SHP77 (cell line): ENCODE data around the gene ABCC8.
"Not testable (repeated sequence)": the region's sequence is repeated elsewhere in the genome, so short reads cannot be mapped to it uniquely, and the experiment has no call there.

Experiments
- DNase-seq, 2 experiments: peaks; one replicate each; lab custom pipeline; 2025; lab: John Stamatoyannopoulos, UW

Gene ABCC8

DNA sequence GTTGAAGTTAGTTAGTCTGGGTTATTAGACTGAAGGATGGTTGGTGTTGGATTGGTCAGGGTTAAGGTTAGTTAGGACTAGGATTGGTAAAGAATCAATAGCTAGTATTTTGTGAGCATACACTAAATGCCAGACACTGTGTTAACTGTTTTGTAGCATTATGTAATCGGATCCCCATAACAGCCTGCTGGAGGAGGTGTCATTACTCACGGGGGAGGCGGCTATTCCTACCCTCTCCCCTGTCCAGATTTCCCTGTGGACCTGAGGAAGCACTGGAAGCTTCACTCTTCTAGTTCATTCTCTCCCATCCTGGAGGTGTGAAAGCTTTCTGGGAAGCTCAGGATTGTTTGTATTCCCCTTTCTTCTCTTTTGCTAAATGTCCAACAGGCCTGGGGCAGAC is 47.7 kb downstream of the ABCC8 start:
- no peak for DNase-seq

DNA sequence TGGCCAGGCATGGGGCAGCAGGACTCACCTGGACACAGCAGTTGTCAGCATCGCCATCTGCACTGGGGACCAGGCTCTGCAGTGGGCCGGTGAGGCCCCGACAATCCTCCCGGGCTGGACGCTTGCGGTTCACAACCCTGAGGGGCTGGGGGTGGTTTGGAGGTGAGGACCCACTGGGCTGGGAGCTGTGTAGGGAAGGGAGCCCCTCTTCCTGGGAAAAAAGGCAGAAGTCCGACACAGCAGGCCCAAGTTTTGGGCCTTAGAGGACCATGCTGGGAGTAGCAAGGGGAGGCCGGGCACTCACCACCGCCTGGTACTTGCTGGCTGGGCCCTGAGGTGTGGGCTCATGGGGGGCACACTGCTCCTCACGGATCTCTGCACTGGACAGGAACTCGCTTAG is 48.4 kb downstream of the ABCC8 start:
- DNase-seq = no peak

DNA sequence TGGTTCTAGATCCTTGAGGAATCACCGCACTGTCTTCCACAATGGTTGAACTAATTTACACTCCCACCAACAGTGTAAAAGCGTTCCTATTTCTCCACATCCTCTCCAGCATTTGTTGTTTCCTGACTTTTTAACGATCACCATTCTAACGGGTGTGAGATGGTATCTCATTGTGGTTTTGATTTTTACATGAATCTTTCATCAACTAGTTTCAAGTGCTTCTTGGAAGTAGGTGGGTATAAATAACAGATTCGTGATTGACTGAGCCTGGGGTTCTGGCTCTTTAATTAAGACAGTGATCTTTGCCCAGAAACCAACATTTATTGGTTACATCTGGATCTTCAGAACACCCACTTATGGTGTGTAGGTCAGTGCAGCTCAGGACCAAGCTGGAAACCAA is 50.4 kb downstream of the ABCC8 start:
- DNase-seq = not testable (repeated sequence)

DNA sequence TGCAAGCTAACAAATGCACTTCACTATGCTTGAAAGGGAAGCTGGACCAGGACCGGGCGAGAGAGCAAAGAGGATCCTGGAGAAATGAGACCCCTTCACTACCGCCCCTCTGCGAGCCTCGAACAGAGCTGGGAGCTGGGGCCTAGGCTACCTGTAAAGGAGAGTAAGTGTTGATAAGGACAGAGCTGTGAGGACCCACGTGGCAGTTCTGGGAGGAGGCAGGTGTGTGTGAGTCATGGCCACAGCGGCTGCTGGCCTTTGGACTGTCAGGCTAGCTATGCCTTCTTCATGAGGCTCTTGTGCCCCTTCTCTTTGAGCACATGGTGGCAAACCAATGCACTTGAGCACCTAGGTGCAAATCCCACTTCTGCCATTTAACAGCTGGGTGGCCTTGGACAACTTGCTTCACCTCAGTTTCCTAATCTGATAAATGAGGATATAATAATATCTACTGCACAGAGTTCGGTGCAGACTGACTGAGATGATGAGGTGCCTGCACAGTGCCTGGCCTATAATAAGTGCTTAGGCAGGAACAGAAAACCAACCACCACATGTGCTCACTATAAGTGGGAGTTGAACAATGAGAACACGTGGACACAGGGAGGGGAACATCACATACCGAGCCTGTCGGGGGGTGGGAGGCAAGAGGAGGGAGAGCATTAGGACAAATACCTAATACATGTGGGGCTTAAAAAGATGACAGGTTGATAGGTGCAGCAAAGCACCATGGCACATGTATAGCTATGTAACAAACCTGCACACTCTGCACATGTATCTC is 52.9 kb downstream of the ABCC8 start:
- DNase-seq = no peak

DNA sequence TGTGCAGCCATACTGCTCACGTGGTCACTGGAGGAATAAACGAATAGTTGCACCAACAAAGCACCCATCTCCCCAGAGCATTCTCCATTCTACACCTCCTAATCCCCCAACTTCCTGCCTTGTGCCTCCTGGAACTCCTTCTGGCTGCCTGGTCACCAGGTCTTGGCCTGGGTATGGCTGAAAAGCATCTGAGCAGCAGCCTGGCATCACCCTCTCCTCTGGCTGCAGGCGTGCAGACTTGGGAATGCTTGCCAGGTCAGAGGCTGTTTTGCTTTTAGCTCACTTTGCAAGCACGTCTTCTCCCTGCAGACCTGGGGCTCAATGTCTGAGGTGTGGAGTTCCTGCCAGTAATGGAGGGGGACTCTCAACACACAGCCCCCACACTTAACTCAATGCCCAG is 54.9 kb downstream of the ABCC8 start:
- no peak for DNase-seq

DNA sequence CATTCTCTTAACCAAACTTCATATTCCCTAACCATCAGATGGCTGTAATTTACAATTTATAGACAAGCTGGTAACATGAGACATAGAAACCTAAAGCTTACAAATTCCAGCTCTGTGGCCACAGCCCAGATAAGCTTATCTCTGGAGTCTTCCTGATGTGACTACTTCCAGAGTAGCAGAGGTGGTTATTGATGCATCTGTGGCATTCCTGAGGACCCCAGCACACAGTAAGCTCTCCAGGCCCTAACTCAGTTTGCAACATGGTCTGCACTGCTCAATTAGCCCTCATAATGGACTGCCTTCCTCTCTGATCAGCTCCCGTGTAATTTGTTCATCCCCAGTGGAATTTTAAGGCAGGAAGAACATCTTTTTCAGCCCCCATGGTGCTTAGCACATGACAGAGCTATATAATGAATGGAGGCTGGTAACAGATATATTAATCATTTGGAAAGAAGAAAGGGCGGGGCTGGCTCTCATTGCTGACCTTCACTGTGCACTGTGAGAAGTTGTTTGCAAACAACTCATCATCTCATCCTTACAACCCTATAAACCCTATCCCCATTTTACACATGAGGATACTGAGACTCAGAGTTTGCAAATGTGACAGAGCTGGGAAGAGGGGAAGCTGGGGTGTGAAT is 58.1 kb downstream of the ABCC8 start:
- DNase-seq = no peak

DNA sequence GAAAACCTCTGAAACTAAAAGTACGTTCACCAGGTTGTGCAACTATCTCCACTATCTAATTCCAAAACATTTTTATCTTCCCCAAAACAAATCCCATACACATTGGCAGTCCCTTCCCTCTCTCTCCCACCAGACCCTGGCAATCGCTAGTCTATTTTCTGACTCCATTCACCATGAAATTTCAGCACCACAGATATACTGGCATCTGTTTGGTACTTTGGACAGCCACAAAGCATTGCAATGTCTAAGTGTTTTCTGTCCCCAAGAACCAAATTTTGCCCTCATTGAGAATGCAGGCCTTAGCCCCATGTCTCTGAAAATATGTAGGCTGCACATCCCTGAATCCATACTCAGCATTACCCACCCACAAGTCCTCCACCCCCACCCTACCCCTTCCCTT is 60.2 kb downstream of the ABCC8 start:
- no peak for DNase-seq

DNA sequence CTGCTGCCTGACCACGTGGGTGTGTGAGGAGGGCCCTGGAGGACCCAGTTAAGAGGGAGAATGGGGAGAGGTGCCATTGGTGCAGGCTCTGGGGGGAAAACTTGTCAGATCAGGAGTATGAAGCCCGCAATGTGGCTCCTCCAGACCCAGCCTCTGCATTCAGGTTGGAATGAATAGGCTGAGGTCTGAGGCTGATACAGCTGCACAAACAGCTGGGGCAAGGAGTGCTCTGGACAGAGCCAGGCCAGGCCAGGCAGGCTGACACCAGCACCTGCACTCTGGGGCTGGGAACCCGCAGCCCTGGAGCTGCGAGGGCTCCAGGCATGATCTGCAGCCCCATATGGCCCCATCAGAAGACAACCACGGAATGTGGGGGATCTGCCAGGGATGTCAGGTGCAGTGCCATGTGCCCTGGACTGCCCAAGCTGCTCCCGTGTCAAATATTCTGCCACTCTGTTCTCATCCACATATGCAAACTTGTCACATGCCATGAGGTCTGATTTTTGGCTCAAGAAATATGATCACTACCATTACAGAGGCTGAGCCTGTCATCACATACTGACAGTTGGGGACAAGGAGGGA is 61.0 kb downstream of the ABCC8 start:
- DNase-seq = peak in 1 of 2 experiments; percentile 2

DNA sequence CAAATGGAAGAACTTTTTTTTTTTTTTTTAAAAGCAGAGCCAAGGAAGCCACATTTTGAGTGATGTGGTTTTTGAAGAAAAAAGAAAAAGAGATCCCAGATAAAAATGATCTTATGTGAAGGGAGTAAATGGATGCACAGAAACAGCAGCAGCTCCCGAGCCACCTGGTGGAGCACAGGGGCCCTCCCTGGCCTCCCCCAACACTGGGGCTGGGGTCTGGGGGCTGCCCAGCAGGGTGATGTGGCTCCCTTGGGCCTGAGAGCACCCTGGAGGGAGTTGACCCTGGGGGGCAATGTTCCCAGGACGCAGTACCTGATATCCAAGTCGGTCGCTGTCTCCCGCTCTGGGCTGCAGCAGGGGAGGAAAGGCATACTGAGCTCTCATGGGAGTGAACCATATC is 61.7 kb downstream of the ABCC8 start:
- no peak for DNase-seq

DNA sequence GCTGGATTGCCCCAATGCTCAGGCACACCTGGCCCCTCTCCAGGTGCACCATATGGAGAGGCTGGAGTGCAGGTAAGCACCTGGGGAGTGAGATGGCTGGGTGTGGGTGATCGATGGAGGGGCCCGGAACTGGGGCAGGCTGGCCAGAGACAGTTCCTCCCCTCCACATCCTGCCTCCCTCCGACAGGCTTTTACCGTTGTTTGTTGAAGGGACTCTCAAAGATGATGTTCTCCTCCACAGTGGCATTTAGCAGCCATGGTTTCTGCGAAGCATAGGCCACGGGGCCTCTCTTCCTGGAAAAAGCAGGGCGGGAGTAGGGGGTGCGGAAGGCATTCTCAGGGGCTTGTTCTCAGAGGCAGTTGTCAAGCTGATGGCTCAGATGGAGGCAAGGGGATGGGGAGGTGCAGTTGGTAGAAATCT is 62.3 kb downstream of the ABCC8 start:
- peak; percentile 17 to 21 for DNase-seq

DNA sequence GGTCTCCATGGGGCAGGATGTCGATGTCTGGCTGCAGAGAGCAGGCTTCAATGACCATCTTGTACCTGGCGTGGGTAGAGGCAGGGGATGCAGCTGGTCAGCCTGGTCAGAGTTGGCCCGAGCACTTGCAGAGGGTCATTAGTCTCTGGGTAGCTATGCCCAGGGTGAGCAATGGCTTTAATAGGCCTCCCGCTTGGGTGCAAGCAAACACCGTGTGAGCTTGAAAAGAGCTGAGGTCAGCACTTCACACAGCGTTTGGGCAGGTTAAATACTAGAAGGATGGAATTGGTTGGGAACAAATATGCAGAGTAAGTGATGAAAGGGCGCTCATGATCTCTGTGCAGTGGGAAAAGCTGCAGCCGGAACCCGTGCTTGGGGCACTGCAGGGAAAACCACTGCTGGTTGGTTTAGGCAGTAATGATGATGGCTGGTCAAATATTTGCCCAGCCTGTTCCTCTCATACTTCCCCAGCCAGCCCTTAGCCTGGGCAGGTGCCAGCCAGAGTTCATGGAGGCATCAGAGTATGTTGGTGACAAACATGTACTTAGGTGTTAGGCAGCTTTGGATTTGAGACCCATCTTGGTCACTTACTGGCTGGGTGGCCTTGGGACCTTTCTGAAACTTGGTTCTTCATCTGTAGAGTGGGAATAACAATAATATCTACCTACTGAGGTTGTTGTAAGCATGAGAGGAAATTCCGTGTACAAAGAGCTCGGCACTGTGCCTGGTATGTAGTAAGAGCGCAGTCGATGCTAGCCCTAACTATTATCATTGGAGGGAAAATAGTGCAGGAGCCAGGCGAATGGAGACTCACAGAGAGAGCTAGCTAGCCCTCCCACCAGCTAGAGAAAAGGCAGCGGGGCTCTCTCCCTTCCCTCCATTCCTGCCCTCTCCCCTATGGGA is 63.0 kb downstream of the ABCC8 start:
- DNase-seq = peak; percentile 76 to 80

DNA sequence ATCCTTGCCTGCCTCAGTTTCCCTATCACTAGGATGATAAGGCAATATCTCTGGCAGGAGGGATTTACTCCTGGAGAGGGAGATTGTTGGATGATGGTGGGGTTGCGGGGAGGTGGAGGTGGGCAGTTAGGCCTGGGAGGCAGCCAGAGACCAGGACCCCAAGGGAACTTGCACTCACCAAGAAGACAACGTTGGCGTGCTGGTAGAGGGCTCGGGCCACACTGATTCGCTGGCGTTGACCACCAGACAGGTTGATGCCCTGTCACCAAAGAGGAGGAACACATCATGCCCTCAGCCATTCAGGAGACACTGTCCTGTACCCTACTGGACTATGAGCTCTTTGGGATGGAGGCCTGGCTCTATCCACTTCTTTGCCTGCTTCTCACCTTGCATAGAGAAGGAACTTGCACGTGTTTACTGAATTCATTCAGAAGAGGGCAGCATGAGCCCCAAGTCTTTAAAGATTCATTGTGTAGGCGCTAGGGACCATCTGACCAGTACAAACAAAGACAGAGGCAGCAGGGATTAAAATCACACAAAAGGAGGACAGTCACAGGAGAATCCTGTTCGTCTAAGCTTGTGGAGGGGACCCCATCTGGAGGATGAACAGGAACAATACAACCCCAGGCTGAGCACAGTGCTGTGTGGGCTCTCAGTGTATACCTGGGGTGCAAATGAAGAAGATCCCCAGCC is 64.0 kb downstream of the ABCC8 start:
- DNase-seq = peak in 1 of 2 experiments; percentile 13

DNA sequence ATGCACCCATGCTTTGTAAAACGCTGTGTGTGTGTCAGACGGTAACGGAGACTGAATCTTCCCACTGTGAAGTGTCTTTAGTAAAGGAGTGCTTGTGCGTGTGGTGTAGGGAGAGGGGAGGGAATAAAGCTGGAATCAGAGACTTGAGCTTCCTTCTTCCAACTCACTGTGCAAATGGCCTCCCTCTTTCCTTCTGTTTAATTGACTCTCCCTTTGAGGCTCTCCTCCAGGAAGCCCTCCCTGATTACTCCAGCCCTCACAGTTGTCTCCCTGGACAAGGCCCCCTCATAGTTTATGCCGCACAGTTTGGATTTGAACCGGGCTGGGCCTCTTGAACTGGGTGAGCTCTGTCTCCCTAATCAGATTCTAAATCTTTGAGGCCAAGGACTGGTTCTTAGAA is 65.2 kb downstream of the ABCC8 start:
- DNase-seq = no peak

DNA sequence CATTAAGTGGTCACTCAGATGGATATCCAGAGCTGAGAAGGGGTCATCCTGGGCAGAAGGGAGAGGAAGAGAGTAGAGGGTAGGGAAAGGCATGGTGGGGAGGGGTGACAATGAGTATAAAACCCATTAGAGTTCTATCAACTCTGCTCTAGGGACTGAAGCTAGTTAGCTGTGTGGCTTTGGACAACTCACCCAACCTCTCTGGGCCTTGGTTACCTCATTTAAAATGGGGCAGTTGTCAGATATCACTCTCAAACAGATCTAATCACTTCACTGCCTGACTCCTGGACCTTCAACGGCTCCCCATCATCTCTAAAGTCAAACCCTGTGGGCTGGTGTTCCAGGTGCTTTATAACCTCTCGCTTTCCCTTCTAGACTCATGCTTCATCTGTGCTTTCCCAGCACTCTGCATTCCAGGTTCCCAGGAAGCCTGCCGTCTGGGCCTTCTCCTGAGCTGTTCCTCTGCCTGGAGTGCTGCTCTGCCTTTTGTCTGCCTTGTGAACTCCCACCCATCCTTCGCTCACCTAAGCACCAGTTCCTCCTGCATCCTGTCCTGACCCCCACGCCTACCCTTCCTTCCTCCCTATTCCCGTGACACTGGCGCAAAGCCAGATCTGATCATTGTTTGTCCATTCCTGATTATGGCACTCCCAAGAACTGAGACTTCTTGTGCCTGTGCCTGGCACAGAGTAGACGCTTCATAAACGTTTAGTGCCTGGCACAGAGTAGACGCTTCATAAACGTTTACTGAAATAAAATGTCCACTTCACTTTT is 65.9 kb downstream of the ABCC8 start:
- no peak for DNase-seq

DNA sequence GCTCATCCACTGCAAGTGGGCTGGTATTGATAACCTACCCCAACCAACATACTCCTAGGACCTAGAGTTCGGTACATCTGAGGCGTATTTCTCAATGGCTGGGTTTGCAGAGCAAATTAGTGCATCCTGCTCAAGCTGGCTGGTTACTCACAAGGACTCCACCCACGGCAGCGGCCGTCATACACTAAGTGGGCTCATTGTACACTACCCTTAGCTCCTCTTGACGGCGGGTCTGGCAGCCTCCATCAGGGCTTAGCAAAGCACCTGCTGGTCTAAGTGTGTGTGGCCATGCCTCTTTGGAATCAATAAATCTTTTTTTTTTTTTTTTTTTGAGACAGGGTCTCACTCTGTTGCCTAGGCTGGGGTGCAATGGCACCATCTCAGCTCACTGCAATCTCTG is 68.0 kb downstream of the ABCC8 start:
- DNase-seq = no peak

DNA sequence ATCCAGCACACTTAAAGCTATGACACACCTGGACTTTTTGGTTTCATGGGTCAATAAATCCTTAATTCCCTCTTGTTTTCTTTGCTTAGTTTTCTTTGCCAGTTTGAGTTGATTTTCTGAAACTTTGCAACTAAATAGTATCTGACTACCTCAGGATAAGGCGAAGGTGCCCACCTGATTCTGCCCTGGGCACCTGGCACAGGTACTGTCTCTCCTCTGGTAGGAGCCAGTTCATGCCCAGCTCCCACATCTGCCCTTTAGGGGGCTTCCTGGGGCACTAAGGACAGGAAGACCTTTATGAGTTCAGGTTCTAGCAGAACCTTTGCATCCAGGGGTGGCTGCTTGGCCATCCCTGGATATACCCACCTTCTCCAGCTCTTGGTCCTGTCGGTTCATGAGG is 68.6 kb downstream of the ABCC8 start:
- no peak for DNase-seq

DNA sequence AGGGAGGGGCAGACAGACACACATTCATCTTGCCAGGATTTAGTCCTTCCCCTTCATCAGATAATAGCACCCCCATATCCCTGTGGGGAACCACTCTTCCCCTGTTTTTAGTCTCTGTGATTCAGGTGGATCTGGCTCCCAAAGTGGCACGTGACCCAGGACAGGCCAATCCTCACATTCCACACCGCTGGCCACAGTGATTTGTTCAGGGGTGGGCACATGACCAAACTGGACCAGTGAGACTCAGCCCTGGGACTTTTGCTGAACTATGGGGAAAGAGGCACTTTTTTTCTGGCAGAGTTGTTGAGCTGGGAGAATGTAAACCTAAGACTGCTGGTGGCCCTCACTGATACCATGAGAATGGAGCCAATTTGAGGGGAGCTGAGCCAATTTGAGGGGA is 69.1 kb downstream of the ABCC8 start:
- no peak for DNase-seq

DNA sequence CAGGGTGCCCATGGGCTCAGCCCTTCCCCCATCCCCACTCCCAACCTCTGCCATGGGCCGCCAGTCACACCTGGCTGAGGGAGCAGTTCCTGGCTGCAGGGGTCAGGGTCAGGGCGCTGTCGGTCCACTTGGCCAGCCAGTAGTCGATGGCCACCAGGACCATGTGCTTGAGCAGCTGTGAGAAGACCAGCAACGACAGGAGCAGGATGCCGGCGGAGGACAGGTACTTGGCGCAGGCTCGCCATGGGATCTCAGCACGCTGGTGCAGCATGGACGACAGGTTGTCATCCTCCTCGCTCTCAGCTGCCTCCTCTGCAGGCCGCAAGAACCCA is 69.9 kb downstream of the ABCC8 start:
- no peak for DNase-seq

DNA sequence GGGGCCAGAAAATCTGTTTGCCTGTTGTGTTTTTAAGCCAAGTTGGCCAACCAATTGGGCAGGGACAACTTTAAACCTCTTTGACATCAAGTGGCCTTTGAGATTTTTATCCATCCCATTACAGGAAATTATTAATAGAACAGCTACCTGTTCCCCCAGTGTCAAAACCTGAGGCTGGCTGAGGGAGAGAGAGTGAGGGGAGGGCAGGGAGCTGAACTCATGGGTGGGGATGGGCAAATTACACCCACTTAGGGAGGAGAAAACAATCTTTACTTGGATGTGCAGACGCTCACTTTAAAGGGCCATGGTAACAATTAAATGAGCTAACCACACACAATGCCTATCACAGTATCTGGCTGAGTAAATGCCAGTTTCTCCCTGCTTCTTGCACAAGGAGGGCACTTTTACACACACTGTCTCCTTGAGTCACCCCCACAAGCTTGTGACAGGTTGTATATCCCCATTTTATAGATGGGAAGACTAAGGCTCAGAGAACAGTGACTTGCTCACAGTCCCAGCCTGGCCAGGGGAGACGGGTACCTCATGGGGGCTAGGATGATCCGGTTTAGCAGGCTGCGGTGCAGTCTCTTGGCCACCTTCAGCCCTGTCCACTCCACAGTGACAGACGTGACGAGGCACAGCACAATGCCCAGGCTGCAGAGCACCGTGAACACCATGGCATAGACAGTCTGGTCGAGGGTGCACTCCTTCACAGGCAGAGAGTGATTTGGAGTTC is 70.4 kb downstream of the ABCC8 start:
- DNase-seq = no peak

DNA sequence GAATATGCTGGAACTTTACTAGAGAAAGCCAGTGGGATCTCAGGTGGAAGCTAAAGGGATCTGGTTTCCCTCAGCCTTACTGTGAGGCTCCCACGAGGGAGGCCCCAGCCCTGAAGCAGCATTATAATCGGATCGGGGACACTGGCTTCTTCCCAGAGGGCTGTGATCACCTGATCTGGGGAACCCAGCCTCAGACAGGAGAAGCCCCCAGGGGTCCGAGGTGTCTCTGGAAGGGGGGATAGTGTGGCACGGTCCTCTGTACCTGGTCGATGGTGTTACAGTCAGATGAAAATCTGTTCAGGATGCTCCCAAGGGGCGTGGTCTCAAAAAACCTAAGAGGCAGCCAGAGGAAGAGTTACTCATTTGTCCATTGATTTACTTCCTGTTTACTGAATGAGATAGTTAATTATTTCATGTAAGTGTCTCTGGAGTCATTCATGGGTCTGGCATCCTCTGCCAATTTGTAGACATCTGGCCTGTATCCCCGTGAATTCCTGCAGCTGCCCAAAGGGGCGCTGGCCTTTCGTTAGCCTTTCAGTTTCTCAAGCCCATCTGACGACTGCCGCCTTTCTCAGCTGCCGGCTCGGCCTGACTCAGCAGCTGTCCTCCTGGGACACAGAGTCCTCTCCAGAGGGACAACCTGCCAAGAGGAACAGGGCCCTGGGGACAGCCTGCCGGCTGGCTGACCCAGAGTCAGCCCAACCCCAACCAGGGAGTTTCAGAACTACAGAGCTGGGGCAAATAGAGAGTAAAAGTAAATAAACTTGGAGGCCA is 71.2 kb downstream of the ABCC8 start:
- DNase-seq = peak; percentile 36 to 47
